KMS-11 (cell line): ENCODE results near the gene SRRM2.

Source experiments
- H2AFZ ChIP-seq: fragments of 200-600 bp; sonication (generic); 2 replicates; pipeline ENCODE4 v1.6.1; 2016; ENCODE audit warnings: antibody characterized with exemption, mixed run types, low read depth
- H3K27ac ChIP-seq: fragments of 200-600 bp; sonication (generic); 2 replicates; pipeline ENCODE4 v1.6.1; 2016; ENCODE audit warnings: mild to moderate bottlenecking, mixed run types
- H3K27me3 ChIP-seq: fragments of 200-600 bp; sonication (generic); 2 replicates; pipeline ENCODE4 v1.6.1; 2017; ENCODE audit warnings: mild to moderate bottlenecking, low read depth, mixed run types, moderate library complexity; ENCODE audit not compliant: insufficient read depth
- H3K36me3 ChIP-seq: fragments of 200-600 bp; sonication (generic); 2 replicates; pipeline ENCODE4 v1.6.1; 2017; ENCODE audit warnings: mild to moderate bottlenecking, mixed run types; ENCODE audit not compliant: insufficient read depth
- H3K4me1 ChIP-seq: fragments of 200-600 bp; sonication (generic); 2 replicates; pipeline ENCODE4 v1.6.1; 2016; ENCODE audit warnings: mild to moderate bottlenecking, low read depth, mixed run types; ENCODE audit not compliant: poor library complexity, severe bottlenecking
- H3K4me2 ChIP-seq: fragments of 200-600 bp; sonication (generic); 2 replicates; pipeline ENCODE4 v1.7.0; 2016; ENCODE audit warnings: mild to moderate bottlenecking, mixed run types
- H3K4me3 ChIP-seq: fragments of 200-600 bp; sonication (generic); IDR thresholded peaks from 2 replicates; pipeline ENCODE4 v1.6.1; 2017; ENCODE audit warnings: low read depth, low read length, mixed read lengths; ENCODE audit not compliant: insufficient read depth
- H3K79me2 ChIP-seq: fragments of 200-600 bp; sonication (generic); 2 replicates; pipeline ENCODE4 v1.6.1; 2016; ENCODE audit warnings: low read depth, mixed run types; ENCODE audit not compliant: insufficient read depth
- H3K9ac ChIP-seq: fragments of 200-600 bp; sonication (generic); 2 replicates; pipeline ENCODE4 v1.6.1; 2016; ENCODE audit warnings: mild to moderate bottlenecking, mixed run types
- H4K20me1 ChIP-seq: fragments of 200-600 bp; sonication (generic); 2 replicates; pipeline ENCODE4 v1.6.1; 2016; ENCODE audit warnings: mild to moderate bottlenecking, mixed run types; ENCODE audit not compliant: insufficient read depth
- TF ChIP-seq, protein P1 (sequence below): fragments of 200-600 bp; sonication (generic); conservative IDR thresholded peaks from 2 replicates; pipeline ENCODE4 v1.6.1; 2017; ENCODE audit warnings: low read depth, mild to moderate bottlenecking, antibody characterized with exemption, low read length, moderate library complexity, mixed read lengths

The SRRM2 gene

DNA sequence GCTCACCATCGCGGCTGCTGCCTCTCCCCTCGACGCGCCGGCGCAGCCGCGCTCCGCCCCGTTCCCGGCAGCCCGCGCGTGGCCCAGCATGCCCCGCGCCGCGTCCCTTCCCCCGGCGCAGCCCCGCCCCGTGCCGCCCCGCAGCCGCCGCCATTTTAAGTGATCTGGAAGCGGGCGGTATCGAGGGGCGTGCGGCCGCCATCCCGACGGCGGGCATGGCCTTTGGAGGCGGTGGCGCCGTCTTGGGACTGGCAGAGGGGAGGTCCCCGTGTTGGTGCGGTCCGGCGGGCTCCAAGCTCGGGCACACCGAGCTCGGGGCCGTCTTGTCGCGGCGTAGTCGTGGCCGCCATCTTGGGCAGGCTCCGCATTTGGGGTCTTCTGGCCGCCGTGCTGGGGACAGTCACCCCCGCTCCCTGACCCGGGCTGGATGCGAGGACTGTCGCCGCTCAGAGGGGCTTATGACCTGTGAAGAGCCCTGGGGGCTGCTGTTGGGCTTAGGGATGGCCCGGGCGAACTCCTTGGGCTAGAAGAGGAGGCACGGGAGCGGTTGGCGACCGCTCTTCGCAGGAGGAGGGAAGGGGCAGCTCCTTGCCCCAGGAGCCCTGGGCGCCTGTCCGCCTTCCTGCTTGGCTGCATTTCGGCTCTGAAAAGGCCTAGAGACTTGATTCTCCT lies 24.9 kb downstream of the SRRM2 start, which contains the start of gene ELOB:
Gene ELOB (minus strand): TSS at position 50 of the 672 bp plus-strand sequence. CDS start 41 bp downstream, at position 9.
- no peak within 1 kb of the TSS for H3K4me3 ChIP-seq
- H3K4me1 ChIP-seq, result peaks cover 36% of the 10 kb centered on the region
- no peaks in the 10 kb centered on the region for H4K20me1 ChIP-seq
- H3K27me3 ChIP-seq, result no peaks in the 10 kb centered on the region
- H3K79me2 ChIP-seq, result peaks cover 27% of the 10 kb centered on the region
- peak within 1 kb of the TSS; percentile 95 for H3K27ac ChIP-seq
- H3K4me2 ChIP-seq, result peak within 1 kb of the TSS; percentile 98
- TF ChIP-seq, protein P1, sequence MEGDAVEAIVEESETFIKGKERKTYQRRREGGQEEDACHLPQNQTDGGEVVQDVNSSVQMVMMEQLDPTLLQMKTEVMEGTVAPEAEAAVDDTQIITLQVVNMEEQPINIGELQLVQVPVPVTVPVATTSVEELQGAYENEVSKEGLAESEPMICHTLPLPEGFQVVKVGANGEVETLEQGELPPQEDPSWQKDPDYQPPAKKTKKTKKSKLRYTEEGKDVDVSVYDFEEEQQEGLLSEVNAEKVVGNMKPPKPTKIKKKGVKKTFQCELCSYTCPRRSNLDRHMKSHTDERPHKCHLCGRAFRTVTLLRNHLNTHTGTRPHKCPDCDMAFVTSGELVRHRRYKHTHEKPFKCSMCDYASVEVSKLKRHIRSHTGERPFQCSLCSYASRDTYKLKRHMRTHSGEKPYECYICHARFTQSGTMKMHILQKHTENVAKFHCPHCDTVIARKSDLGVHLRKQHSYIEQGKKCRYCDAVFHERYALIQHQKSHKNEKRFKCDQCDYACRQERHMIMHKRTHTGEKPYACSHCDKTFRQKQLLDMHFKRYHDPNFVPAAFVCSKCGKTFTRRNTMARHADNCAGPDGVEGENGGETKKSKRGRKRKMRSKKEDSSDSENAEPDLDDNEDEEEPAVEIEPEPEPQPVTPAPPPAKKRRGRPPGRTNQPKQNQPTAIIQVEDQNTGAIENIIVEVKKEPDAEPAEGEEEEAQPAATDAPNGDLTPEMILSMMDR, result no peak
- H3K36me3 ChIP-seq, result no peaks in the 10 kb centered on the region
- peak within 1 kb of the TSS; percentile 100 for H3K9ac ChIP-seq
- H2AFZ ChIP-seq, result peak within 1 kb of the TSS; percentile 77

DNA sequence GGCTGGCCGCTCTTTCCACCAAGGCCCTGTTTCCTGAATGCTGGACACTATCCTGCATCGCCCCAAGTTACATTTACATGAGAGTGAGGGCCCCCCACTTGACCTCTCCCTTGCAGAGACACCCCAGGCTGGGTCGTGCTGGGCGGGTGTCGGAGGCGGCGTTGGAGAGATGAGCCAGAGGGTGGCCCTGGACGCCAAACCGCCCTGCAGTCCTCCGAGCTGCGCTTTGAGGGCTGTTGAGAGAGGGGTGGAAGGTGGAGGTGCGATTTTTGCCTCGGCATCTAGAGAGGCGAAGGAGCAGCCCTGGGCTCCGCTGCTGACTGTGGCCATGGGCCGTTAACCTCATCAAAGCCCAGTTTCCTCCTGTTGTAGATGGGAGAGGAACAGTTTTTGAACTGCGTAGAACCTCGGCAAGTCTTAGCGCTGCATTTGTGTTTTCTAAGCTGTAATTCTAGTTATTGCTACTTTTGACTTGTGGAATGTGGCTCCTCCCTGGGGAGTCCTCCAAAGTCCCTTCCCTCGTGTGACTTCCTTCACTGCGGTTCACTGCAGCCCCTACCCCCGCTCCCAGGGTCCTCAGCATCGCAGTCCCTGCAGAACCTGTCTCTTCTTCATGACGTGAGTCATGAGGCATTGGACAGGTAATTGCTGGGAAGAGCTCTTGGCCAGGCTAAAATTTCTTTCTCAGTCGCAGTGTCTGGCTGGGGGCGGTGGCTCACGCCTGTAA lies 25.6 kb downstream of the SRRM2 start:
- H4K20me1 ChIP-seq, result no peaks in the 10 kb centered on the region
- no peaks in the 10 kb centered on the region for H3K27me3 ChIP-seq
- peaks cover 27% of the 10 kb centered on the region for H3K79me2 ChIP-seq
- H3K4me1 ChIP-seq, result peaks cover 36% of the 10 kb centered on the region
- H3K4me2 ChIP-seq, result peak overlapping the region; percentile 96
- no peaks in the 10 kb centered on the region for H3K36me3 ChIP-seq
- peak overlapping the region; percentile 95 for H3K27ac ChIP-seq
- H3K4me3 ChIP-seq, result no peak overlapping the region
- H2AFZ ChIP-seq, result peak overlapping the region; percentile 77
- peak overlapping the region; percentile 100 for H3K9ac ChIP-seq
- TF ChIP-seq, protein P1, result no peak

DNA sequence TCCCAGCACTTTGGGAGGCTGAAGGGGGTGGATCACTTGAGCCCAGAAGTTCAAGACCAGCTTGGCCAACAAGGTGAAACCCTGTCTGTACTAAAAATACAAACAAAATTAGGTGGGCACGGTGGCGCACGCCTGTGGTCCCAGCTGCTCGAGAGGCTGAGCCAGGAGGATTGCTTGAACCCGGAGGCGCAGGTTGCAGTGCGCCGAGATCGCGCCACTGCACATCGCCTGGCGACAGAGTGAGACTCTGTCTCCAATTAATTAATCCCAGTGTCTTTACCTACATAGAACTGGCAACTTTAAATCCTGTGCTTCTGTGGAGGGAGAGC lies 26.2 kb downstream of the SRRM2 start:
- Histone ChIP-seq H3K79me2 (peaks cover 27% of the 10 kb centered on the region), H3K27ac (no peak overlapping the region), H3K4me1 (peaks cover 34% of the 10 kb centered on the region), H4K20me1 (no peaks in the 10 kb centered on the region), H3K27me3 (no peaks in the 10 kb centered on the region; the same call in 1 of the 2 replicates), H3K4me2 (peak overlapping the region; percentile 96; the same call in 1 of the 2 replicates), H3K36me3 (no peaks in the 10 kb centered on the region), H3K9ac (no peak overlapping the region), H3K4me3 (no peak overlapping the region), H2AFZ (no peak overlapping the region)
- TF ChIP-seq, protein P1, result no peak

DNA sequence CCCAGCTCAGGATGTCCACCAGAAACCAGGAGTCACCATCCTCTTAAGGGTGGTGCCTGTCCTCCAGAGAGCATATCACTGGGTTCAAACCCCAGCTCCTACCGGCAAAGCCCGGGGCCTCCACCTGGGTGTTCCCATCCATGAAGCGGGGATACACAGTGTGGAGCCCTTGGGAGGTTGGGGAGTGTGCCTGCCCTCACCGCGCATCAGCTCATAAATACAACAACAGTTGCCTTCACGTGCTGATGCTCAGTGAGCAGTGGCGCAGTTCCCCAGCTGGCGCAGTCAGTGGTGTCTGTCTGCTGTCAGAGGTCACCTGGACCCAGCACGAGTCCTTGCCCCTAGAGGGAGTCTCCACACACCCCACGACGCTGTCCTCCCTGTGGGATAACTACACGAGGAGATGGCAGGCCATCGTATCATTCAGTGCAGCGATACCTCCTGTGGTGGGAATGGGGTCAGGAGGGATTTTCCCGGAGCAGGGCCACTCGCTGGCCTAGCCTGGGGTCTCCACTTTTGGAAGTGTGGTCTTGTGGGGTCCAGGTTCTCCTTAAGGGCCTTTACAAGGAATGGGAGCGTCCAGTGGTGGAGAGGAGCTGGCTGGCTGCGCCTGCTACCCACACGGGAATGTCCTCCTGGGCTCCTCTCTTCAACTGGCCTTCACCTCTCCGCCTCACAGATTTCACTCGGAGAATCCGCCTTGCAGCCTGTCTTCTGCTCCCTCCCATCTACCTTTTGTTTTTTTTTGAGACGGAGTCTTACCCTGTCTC lies 26.9 kb downstream of the SRRM2 start:
- no peaks in the 10 kb centered on the region for H4K20me1 ChIP-seq
- TF ChIP-seq, protein P1, result no peak
- H3K36me3 ChIP-seq, result no peaks in the 10 kb centered on the region
- H2AFZ ChIP-seq, result no peak overlapping the region
- H3K9ac ChIP-seq, result no peak overlapping the region
- no peak overlapping the region for H3K4me3 ChIP-seq
- peaks cover 27% of the 10 kb centered on the region for H3K4me1 ChIP-seq
- no peaks in the 10 kb centered on the region; the same call in 1 of the 2 replicates for H3K27me3 ChIP-seq
- H3K79me2 ChIP-seq, result peaks cover 27% of the 10 kb centered on the region
- H3K27ac ChIP-seq, result no peak overlapping the region
- H3K4me2 ChIP-seq, result no peak overlapping the region
